Measurements from ENCODE around the gene SLC25A51. TPM values are rescaled to one million over a fixed set of nuclear protein-coding genes. Genes with fewer than 3 reads are reported as not detected.

The SLC25A51 gene
- total RNA-seq, 1 donor from 2014 or later, result 5.9 TPM

- no peak for DNase-seq (ENCODE audit: low spot score in 2 of 2)
- intact Hi-C loops (cut with DNase I), result no loop called here
- no peaks in the 10 kb centered on the region for H3K9me3 ChIP-seq
- TF ChIP-seq CTCF (IDR thresholded peaks at IDR 0.05), result no peak
- H3K27me3 ChIP-seq, result no peaks in the 10 kb centered on the region
- no peak overlapping the region for H3K4me3 ChIP-seq
- H3K4me1 ChIP-seq, result peaks cover 0 to 2% of the 10 kb centered on the region in 2 donors
- H3K36me3 ChIP-seq, result peaks cover 0 to 2% of the 10 kb centered on the region in 2 donors
- H3K27ac ChIP-seq, result no peak overlapping the region
Measured at GRCh38 chr9:37924538-37924937, 20.6 kb upstream of the SLC25A51 start.

GRCh38 chr9:37923796-37924427 lies 20.0 kb upstream of the SLC25A51 start:
- H3K27ac ChIP-seq, result no peak overlapping the region
- TF ChIP-seq CTCF (IDR thresholded peaks at IDR 0.05), result no peak
- peaks cover 0 to 2% of the 10 kb centered on the region in 2 donors for H3K4me1 ChIP-seq
- no peak for DNase-seq (ENCODE audit: low spot score in 2 of 2)
- H3K9me3 ChIP-seq, result no peaks in the 10 kb centered on the region
- peaks cover 3 to 8% of the 10 kb centered on the region in 2 donors for H3K36me3 ChIP-seq
- intact Hi-C loops (cut with DNase I), result no loop called here
- H3K27me3 ChIP-seq, result no peaks in the 10 kb centered on the region
- no peak overlapping the region for H3K4me3 ChIP-seq

GRCh38 chr9:37923118-37923795 lies 19.3 kb upstream of the SLC25A51 start:
- TF ChIP-seq CTCF (IDR thresholded peaks at IDR 0.05), result no peak
- Histone ChIP-seq H3K36me3 (peaks cover 6 to 14% of the 10 kb centered on the region in 2 donors), H3K27ac (no peak overlapping the region), H3K27me3 (no peaks in the 10 kb centered on the region), H3K4me3 (no peak overlapping the region), H3K9me3 (no peaks in the 10 kb centered on the region), H3K4me1 (peaks cover 0 to 2% of the 10 kb centered on the region in 2 donors)
- no peak for DNase-seq (ENCODE audit: low spot score in 2 of 2)
- intact Hi-C loops (cut with DNase I), result no loop called here

- intact Hi-C loops (cut with DNase I), result no loop called here
- no peak overlapping the region for H3K4me3 ChIP-seq
- peaks cover 9 to 14% of the 10 kb centered on the region in 2 donors for H3K36me3 ChIP-seq
- no peaks in the 10 kb centered on the region for H3K27me3 ChIP-seq
- TF ChIP-seq CTCF (IDR thresholded peaks at IDR 0.05), result no peak
- no peaks in the 10 kb centered on the region for H3K9me3 ChIP-seq
- no peak overlapping the region for H3K27ac ChIP-seq
- H3K4me1 ChIP-seq, result peaks cover 0 to 2% of the 10 kb centered on the region in 2 donors
- DNase-seq (ENCODE audit: low spot score in 2 of 2), result no peak
Measured at GRCh38 chr9:37922363-37923117, 18.6 kb upstream of the SLC25A51 start.

DNA sequence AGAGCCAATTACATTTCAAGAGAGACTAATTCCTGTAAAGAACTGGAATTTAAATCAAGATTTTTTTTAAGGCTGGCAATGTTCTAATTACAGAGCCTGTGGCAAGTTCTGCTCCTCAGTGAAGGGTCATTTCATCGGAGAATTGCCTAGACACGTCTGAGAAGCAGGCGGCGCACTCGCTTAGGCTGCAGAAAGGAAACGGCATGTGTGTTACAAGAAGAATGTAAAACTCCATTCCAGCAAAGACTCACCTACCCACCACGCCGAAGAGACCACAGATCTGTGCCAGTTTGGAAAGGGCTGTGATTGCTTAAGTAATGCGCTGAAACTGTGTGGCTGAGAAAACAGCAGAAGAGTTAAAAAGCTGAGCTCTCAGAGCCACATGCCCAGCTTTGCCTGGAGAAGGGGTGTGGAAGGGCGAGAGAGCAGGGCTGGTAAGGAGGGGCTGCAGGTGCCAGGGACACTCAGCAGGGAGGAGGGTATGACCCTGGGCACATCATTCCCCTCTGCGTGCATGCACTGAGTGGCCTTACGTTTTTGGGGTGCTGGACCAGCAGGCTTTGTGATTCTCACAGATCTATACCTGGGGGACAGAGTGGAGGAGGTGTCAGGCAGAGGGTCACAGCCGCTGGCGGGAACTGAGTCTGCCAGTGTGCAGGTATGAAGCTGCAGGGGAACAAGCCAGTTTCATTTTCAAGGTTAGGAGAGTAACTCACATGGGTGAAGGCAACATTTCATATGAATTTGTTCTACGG lies 17.8 kb upstream of the SLC25A51 start:
- no peaks in the 10 kb centered on the region for H3K9me3 ChIP-seq
- H3K27me3 ChIP-seq, result no peaks in the 10 kb centered on the region
- H3K27ac ChIP-seq, result no peak overlapping the region
- H3K4me3 ChIP-seq, result no peak overlapping the region
- no peak for DNase-seq (ENCODE audit: low spot score in 2 of 2)
- peaks cover 0 to 2% of the 10 kb centered on the region in 2 donors for H3K4me1 ChIP-seq
- peaks cover 14% of the 10 kb centered on the region in 2 donors for H3K36me3 ChIP-seq
- peak in 2 of 3 experiments; percentile 32 to 62 for TF ChIP-seq CTCF (IDR thresholded peaks at IDR 0.05)
- intact Hi-C loops (cut with DNase I), result no loop called here
